ENCODE data around the gene AKAP8. TPM values are rescaled to one million over a fixed set of nuclear protein-coding genes. Genes with fewer than 3 reads are reported as not detected.
"Not testable (repeated sequence)": the region's sequence is repeated elsewhere in the genome, so short reads cannot be mapped to it uniquely, and the experiment has no call there.

AKAP8 gene
- total RNA-seq, 4 donors from 2014 or later: 21.4 to 34.2 (median 28.0) TPM

GRCh38 chr19:15358918-15359317 lies 20.7 kb downstream of the AKAP8 start:
- peaks cover 0 to 91% of the 10 kb centered on the region in 2 donors for H3K36me3 ChIP-seq
- no peaks in the 10 kb centered on the region for H3K27me3 ChIP-seq
- no peak for TF ChIP-seq POLR2A (IDR thresholded peaks at IDR 0.05)
- TF ChIP-seq EP300 (IDR thresholded peaks at IDR 0.05): no peak
- TF ChIP-seq CTCF (IDR thresholded peaks at IDR 0.05): no peak
- TF ChIP-seq POLR2AphosphoS5 (IDR thresholded peaks at IDR 0.05): no peak
- H3K9me3 ChIP-seq: no peaks in the 10 kb centered on the region
- H3K4me3 ChIP-seq: no peak overlapping the region
- ATAC-seq: no peak
- 84 to 93% methylated on average over 3 of the region's 3 CpGs for WGBS, 2 donors (ENCODE audit: low coverage in 1 of 2)
- H3K4me1 ChIP-seq: no peaks in the 10 kb centered on the region
- H3K27ac ChIP-seq: no peak overlapping the region

- no peak for ATAC-seq
- H3K9me3 ChIP-seq: no peaks in the 10 kb centered on the region
- no peak for TF ChIP-seq EP300 (IDR thresholded peaks at IDR 0.05)
- TF ChIP-seq CTCF (IDR thresholded peaks at IDR 0.05): no peak
- no peak for TF ChIP-seq POLR2AphosphoS5 (IDR thresholded peaks at IDR 0.05)
- TF ChIP-seq POLR2A (IDR thresholded peaks at IDR 0.05): no peak
- no peak overlapping the region for H3K4me3 ChIP-seq
- peaks cover 0 to 97% of the 10 kb centered on the region in 2 donors for H3K36me3 ChIP-seq
- no peaks in the 10 kb centered on the region for H3K4me1 ChIP-seq
- no peak overlapping the region for H3K27ac ChIP-seq
- WGBS, 2 donors (ENCODE audit: low coverage in 1 of 2): 95 to 100% methylated on average over 4 of the region's 4 CpGs
- H3K27me3 ChIP-seq: no peaks in the 10 kb centered on the region
Observed at GRCh38 chr19:15357906-15358305, 21.7 kb downstream of the AKAP8 start.

GRCh38 chr19:15354566-15355296 lies 24.9 kb downstream of the AKAP8 start:
- no peaks in the 10 kb centered on the region for H3K4me1 ChIP-seq
- TF ChIP-seq POLR2AphosphoS5 (IDR thresholded peaks at IDR 0.05) (no peak), CTCF (IDR thresholded peaks at IDR 0.05) (no peak), POLR2A (IDR thresholded peaks at IDR 0.05) (no peak)
- no peaks in the 10 kb centered on the region for H3K9me3 ChIP-seq
- H3K27me3 ChIP-seq: no peaks in the 10 kb centered on the region
- no peak overlapping the region for H3K4me3 ChIP-seq
- WGBS, 2 donors (ENCODE audit: low coverage in 1 of 2): 17 to 54% methylated on average over 7 to 12 of the region's 27 CpGs
- H3K27ac ChIP-seq: no peak overlapping the region
- ATAC-seq: no peak
- H3K36me3 ChIP-seq: peaks cover 0 to 78% of the 10 kb centered on the region in 2 donors

GRCh38 chr19:15353908-15354307 lies 25.7 kb downstream of the AKAP8 start:
- no peaks in the 10 kb centered on the region for H3K9me3 ChIP-seq
- TF ChIP-seq CTCF (IDR thresholded peaks at IDR 0.05) (no peak), POLR2A (IDR thresholded peaks at IDR 0.05) (no peak)
- H3K4me1 ChIP-seq: no peaks in the 10 kb centered on the region
- peaks cover 0 to 70% of the 10 kb centered on the region in 2 donors for H3K36me3 ChIP-seq
- H3K27me3 ChIP-seq: no peaks in the 10 kb centered on the region
- ATAC-seq: no peak
- WGBS, 2 donors (ENCODE audit: low coverage in 1 of 2): 33 to 64% methylated on average over 1 to 4 of the region's 4 CpGs
- no peak overlapping the region for H3K27ac ChIP-seq
- H3K4me3 ChIP-seq: no peak overlapping the region

GRCh38 chr19:15352535-15352934 lies 27.1 kb downstream of the AKAP8 start:
- H3K27me3 ChIP-seq, H3K9me3 ChIP-seq, ATAC-seq, H3K4me3 ChIP-seq, H3K27ac ChIP-seq, H3K4me1 ChIP-seq: not testable (repeated sequence)
- peaks cover 0 to 58% of the 10 kb centered on the region in 2 donors for H3K36me3 ChIP-seq
- WGBS, 2 donors (ENCODE audit: low coverage in 1 of 2): 94 to 98% methylated on average over 3 to 8 of the region's 8 CpGs

- H3K36me3 ChIP-seq: peaks cover 0 to 26% of the 10 kb centered on the region in 2 donors
- not testable (repeated sequence) for H3K27ac ChIP-seq, H3K27me3 ChIP-seq, H3K4me1 ChIP-seq, H3K4me3 ChIP-seq, H3K9me3 ChIP-seq, ATAC-seq
- 96% methylated on average over 11 of the region's 11 CpGs for WGBS, 2 donors (ENCODE audit: low coverage in 1 of 2)
Observed at GRCh38 chr19:15341328-15341727, 38.3 kb downstream of the AKAP8 start.
